GM23338 (cell line): ENCODE measurements around the gene LIN7C. TPM values are rescaled to one million over a fixed set of nuclear protein-coding genes. Genes with fewer than 3 reads are reported as not detected.

Experiments used
- ATAC-seq: fragments of 200-7000 bp; cut with Tn5 transposase; 3 replicates; pipeline ENCODE4 v1.9.1; 2020
- DNase-seq: peaks from one replicate; pipeline ENCODE4 v3.0.0-alpha.2; 2015; ENCODE audit warnings: low spot score
- H2AFZ ChIP-seq: fragments of 200-600 bp; sonication (generic); 2 replicates; pipeline ENCODE4 v1.8.0; 2016; ENCODE audit warnings: antibody characterized with exemption, mild to moderate bottlenecking, moderate library complexity
- H3F3A ChIP-seq: fragments of 200-600 bp; sonication (generic); replicated peaks from 2 replicates; pipeline ENCODE4 v1.8.0; 2017; ENCODE audit warnings: antibody characterized with exemption, mixed run types, low read depth
- H3K27ac ChIP-seq: fragments of 200-600 bp; sonication (generic); 2 replicates; pipeline ENCODE4 v1.6.1; 2016; ENCODE audit warnings: low read depth
- H3K27me3 ChIP-seq: fragments of 200-600 bp; sonication (generic); 2 replicates; pipeline ENCODE4 v1.8.0; 2016; ENCODE audit warnings: mild to moderate bottlenecking, mixed run types, moderate library complexity; ENCODE audit not compliant: insufficient read depth
- H3K36me3 ChIP-seq: fragments of 200-600 bp; sonication (generic); 2 replicates; pipeline ENCODE4 v1.8.0; 2016; ENCODE audit warnings: mild to moderate bottlenecking; ENCODE audit not compliant: insufficient read depth
- H3K4me1 ChIP-seq: fragments of 200-600 bp; sonication (generic); 2 replicates; pipeline ENCODE4 v1.8.0; 2016; ENCODE audit warnings: mild to moderate bottlenecking, moderate library complexity; ENCODE audit not compliant: insufficient read depth
- H3K4me2 ChIP-seq: fragments of 200-600 bp; sonication (generic); 2 replicates; pipeline ENCODE4 v1.7.1; 2017; ENCODE audit warnings: mixed run types
- H3K4me3 ChIP-seq: fragments of 200-600 bp; sonication (generic); 2 replicates; pipeline ENCODE4 v1.6.1; 2016; ENCODE audit warnings: mixed run types
- H3K79me2 ChIP-seq: fragments of 200-600 bp; sonication (generic); replicated peaks from 2 replicates; pipeline ENCODE4 v1.8.0; 2017; ENCODE audit warnings: mild to moderate bottlenecking; ENCODE audit not compliant: insufficient read depth
- H3K9me2 ChIP-seq: fragments of 200-600 bp; sonication (generic); 2 replicates; pipeline ENCODE4 v1.8.0; 2017; ENCODE audit not compliant: insufficient read depth
- H4K20me1 ChIP-seq: fragments of 200-600 bp; sonication (generic); replicated peaks from 2 replicates; pipeline ENCODE4 v1.8.0; 2017; ENCODE audit warnings: mild to moderate bottlenecking; ENCODE audit not compliant: insufficient read depth
- H3K27ac Mint-ChIP-seq: 2 replicates; pipeline ENCODE4 v1.8.0; 2020; ENCODE audit warnings: inconsistent platforms, mild to moderate bottlenecking, moderate library complexity, mixed read lengths
- H3K27me3 Mint-ChIP-seq: 3 replicates; pipeline ENCODE4 v1.8.0; 2022; ENCODE audit warnings: low read depth, mild to moderate bottlenecking, moderate library complexity, mixed read lengths, inconsistent platforms; ENCODE audit not compliant: insufficient read depth, poor library complexity
- H3K36me3 Mint-ChIP-seq: 3 replicates; pipeline ENCODE4 v1.8.0; 2021; ENCODE audit warnings: low read depth, mild to moderate bottlenecking, inconsistent platforms, moderate library complexity, mixed read lengths
- H3K4me1 Mint-ChIP-seq: 3 replicates; pipeline ENCODE4 v1.8.0; 2020; ENCODE audit warnings: mild to moderate bottlenecking, inconsistent platforms, mixed read lengths
- H3K4me3 Mint-ChIP-seq: 3 replicates; pipeline ENCODE4 v1.8.0; 2021; ENCODE audit warnings: moderate library complexity, mild to moderate bottlenecking, inconsistent platforms, mixed read lengths
- H3K9me3 Mint-ChIP-seq: 3 replicates; pipeline ENCODE4 v1.8.0; 2020; ENCODE audit warnings: moderate library complexity, mild to moderate bottlenecking, inconsistent platforms, mixed read lengths
- CTCF ChIP-seq, 2 experiments: fragments of 200-600 bp in 1 of 2; sonication (generic) in 1 of 2; conservative IDR thresholded peaks; 2 replicates each; pipeline versions ENCODE4 v1.5.1 to v1.6.1; 2016 to 2017; ENCODE audit warnings: antibody characterized with exemption in 2 of 2, low read depth in 2 of 2, mild to moderate bottlenecking in 2 of 2, moderate library complexity in 1 of 2
- EZH2 ChIP-seq: fragments of 200-600 bp; sonication (generic); IDR thresholded peaks from one replicate; pipeline ENCODE4 v1.8.0; 2017; ENCODE audit warnings: antibody characterized with exemption, mild to moderate bottlenecking, low read depth; ENCODE audit not compliant: unreplicated experiment
- JUNB ChIP-seq: IDR thresholded peaks from one replicate; pipeline ENCODE4 v1.6.1; 2016; ENCODE audit warnings: antibody characterized with exemption; ENCODE audit not compliant: unreplicated experiment
- NANOG ChIP-seq: IDR thresholded peaks from 2 replicates; pipeline ENCODE4 v1.6.1; 2016; ENCODE audit warnings: antibody characterized with exemption, borderline replicate concordance
- POLR2AphosphoS5 ChIP-seq: IDR thresholded peaks from 2 replicates; pipeline ENCODE4 v1.6.1; 2016; ENCODE audit warnings: antibody characterized with exemption, low read depth
- ZNF114 ChIP-seq: fragments of 250-450 bp; sonication (Bioruptor Pico); IDR thresholded peaks from 2 replicates; pipeline ENCODE4 v1.5.0; 2020; ENCODE audit warnings: mild to moderate bottlenecking, moderate library complexity
- ZNF462 ChIP-seq: fragments of 250-450 bp; sonication (Bioruptor Pico); IDR thresholded peaks from 2 replicates; pipeline ENCODE4 v1.5.0; 2020; ENCODE audit warnings: mild to moderate bottlenecking, moderate library complexity
- polyA plus RNA-seq: library from polyadenylated mRNA; unstranded; fragments of >200 nt; fragmentation: Nextera tagmentation; extraction: Ambion mirVana; gene quantifications from 2 replicates; pipeline ENCODE4 v1.2.1, GENCODE V29; 2016
- total RNA-seq: library from RNA; depleted of rRNA; stranded (reverse); fragments of >200 nt; shearing (Covaris generic); gene quantifications from 2 replicates; pipeline ENCODE4 v1.2.3, GENCODE V29; 2014
- TF ChIP-seq, protein P1 (sequence below): IDR thresholded peaks from 2 replicates; pipeline ENCODE4 v1.6.1; 2016; ENCODE audit warnings: antibody characterized with exemption
- TF ChIP-seq, protein P2 (sequence below): IDR thresholded peaks from one replicate; pipeline ENCODE4 v1.6.1; 2018; ENCODE audit warnings: antibody characterized with exemption; ENCODE audit not compliant: unreplicated experiment

LIN7C gene
- total and polyA plus RNA-seq, 2 experiments from 2014 or later: 22.5 to 61.0 TPM

- Histone ChIP-seq H3K79me2 (peaks cover 84% of the 10 kb centered on the region), H3K27me3 (no peaks in the 10 kb centered on the region), H3K9me2 (no peaks in the 10 kb centered on the region), H3K4me3 (peak overlapping the region; percentile 97), H3K36me3 (no peaks in the 10 kb centered on the region), H4K20me1 (peaks cover 45% of the 10 kb centered on the region), H3K4me2 (peak overlapping the region; percentile 98), H3F3A (0 out of 2 replicates have a peak, but pooled peaks cover under 1% of the 10 kb centered on the region), H3K27ac (no peak overlapping the region), H3K4me1 (peaks cover 58% of the 10 kb centered on the region), H2AFZ (no peak overlapping the region)
- no peak for ATAC-seq
- no peak overlapping the region for H3K27ac Mint-ChIP-seq
- DNase-seq: no peak
- H3K27me3 Mint-ChIP-seq: peaks cover 2% of the 10 kb centered on the region
- TF ChIP-seq ZNF114 (CRISPR knock-in tag) (no peak), ZNF462 (CRISPR knock-in tag) (no peak), POLR2AphosphoS5 (no peak), NANOG (no peak), CTCF (conservative IDR thresholded peaks at IDR 0.05; ENCODE audit: low read depth in 2 of 2) (no peak), EZH2 (no peak), JUNB (no peak)
- TF ChIP-seq, protein P1, sequence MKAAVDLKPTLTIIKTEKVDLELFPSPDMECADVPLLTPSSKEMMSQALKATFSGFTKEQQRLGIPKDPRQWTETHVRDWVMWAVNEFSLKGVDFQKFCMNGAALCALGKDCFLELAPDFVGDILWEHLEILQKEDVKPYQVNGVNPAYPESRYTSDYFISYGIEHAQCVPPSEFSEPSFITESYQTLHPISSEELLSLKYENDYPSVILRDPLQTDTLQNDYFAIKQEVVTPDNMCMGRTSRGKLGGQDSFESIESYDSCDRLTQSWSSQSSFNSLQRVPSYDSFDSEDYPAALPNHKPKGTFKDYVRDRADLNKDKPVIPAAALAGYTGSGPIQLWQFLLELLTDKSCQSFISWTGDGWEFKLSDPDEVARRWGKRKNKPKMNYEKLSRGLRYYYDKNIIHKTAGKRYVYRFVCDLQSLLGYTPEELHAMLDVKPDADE: no peak
- TF ChIP-seq, protein P2, sequence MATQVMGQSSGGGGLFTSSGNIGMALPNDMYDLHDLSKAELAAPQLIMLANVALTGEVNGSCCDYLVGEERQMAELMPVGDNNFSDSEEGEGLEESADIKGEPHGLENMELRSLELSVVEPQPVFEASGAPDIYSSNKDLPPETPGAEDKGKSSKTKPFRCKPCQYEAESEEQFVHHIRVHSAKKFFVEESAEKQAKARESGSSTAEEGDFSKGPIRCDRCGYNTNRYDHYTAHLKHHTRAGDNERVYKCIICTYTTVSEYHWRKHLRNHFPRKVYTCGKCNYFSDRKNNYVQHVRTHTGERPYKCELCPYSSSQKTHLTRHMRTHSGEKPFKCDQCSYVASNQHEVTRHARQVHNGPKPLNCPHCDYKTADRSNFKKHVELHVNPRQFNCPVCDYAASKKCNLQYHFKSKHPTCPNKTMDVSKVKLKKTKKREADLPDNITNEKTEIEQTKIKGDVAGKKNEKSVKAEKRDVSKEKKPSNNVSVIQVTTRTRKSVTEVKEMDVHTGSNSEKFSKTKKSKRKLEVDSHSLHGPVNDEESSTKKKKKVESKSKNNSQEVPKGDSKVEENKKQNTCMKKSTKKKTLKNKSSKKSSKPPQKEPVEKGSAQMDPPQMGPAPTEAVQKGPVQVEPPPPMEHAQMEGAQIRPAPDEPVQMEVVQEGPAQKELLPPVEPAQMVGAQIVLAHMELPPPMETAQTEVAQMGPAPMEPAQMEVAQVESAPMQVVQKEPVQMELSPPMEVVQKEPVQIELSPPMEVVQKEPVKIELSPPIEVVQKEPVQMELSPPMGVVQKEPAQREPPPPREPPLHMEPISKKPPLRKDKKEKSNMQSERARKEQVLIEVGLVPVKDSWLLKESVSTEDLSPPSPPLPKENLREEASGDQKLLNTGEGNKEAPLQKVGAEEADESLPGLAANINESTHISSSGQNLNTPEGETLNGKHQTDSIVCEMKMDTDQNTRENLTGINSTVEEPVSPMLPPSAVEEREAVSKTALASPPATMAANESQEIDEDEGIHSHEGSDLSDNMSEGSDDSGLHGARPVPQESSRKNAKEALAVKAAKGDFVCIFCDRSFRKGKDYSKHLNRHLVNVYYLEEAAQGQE: no peak
- H3K4me3 Mint-ChIP-seq: no peak overlapping the region
- H3K4me1 Mint-ChIP-seq: peaks cover 60% of the 10 kb centered on the region
- 0 out of 3 replicates have a peak, but pooled peaks cover 1% of the 10 kb centered on the region for H3K9me3 Mint-ChIP-seq
- peaks cover 3% of the 10 kb centered on the region for H3K36me3 Mint-ChIP-seq
Measured at GRCh38 chr11:27468209-27468994, 38.2 kb downstream of the LIN7C start.
